ENCODE measurements around the gene SLC9A3.

Gene SLC9A3

DNA sequence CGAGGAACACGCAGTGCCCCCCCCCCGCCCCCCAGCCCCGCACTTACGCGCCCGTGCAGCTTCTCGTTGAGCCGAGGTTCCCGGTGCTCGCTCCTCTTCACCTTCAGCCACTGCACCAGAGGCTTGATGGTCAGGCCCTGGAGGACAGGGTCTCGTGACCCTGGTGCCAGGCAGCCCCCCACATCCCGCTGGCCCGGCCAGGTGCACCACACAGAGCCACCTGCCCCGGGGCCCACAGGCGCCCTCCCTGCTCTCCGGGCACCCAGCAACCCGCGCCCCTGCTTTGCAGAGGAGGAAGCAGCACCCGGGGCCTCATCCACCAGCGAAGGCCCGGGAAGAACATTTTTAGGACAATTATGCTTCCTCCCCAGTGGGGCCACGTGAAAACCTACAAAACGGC lies 42.2 kb downstream of the SLC9A3 start:
- no peak overlapping the region for H3K18ac ChIP-seq (ENCODE audit: low read length)
- no peak for DNase-seq
- H3K23ac ChIP-seq (ENCODE audit: low read length): no peak overlapping the region
- no peaks in the 10 kb centered on the region for H3K79me2 ChIP-seq (ENCODE audit: control insufficient read depth, insufficient read depth, low read length, poor library complexity)
- H3K27me3 ChIP-seq (ENCODE audit: insufficient read depth, low read length): no peaks in the 10 kb centered on the region
- H3K4me2 ChIP-seq (ENCODE audit: low read length): no peak overlapping the region
- H4K8ac ChIP-seq (ENCODE audit: low read depth, low read length): no peak overlapping the region
- no peak overlapping the region for H2AK5ac ChIP-seq (ENCODE audit: low read length)
- no peak overlapping the region for H2BK12ac ChIP-seq (ENCODE audit: low read length)
- H3K4me1 ChIP-seq (ENCODE audit: control insufficient read depth in 1 of 2, insufficient read depth in 2 of 2, low read length in 2 of 2): no peaks in the 10 kb centered on the region
- no peaks in the 10 kb centered on the region for H3K36me3 ChIP-seq (ENCODE audit: control insufficient read depth in 1 of 2, insufficient read depth in 2 of 2, low read length in 2 of 2)
- H4K91ac ChIP-seq (ENCODE audit: low read depth, low read length): no peak overlapping the region
- no peak overlapping the region for H3K14ac ChIP-seq (ENCODE audit: low read length)
- no peak overlapping the region for H2AFZ ChIP-seq (ENCODE audit: insufficient read depth, low read length, poor library complexity)
- no CpG with 5 or more reads among the region's 24 CpGs for WGBS (ENCODE audit: extremely low coverage, insufficient coverage, insufficient read length)
- no peak overlapping the region for H4K12ac ChIP-seq (ENCODE audit: low read depth, low read length)
- no peak overlapping the region for H2BK5ac ChIP-seq (ENCODE audit: low read depth, low read length, poor library complexity)
- H3K4me3 ChIP-seq (ENCODE audit: low read depth, low read length): no peak overlapping the region
- H3K4ac ChIP-seq (ENCODE audit: low read depth, low read length): no peak overlapping the region
- no peak overlapping the region for H2BK120ac ChIP-seq (ENCODE audit: insufficient read depth, low read length, poor library complexity)
- no peaks in the 10 kb centered on the region for H3K79me1 ChIP-seq (ENCODE audit: low read length)
- H3K9me3 ChIP-seq (ENCODE audit: insufficient read depth, low read depth, low read length): no peaks in the 10 kb centered on the region
- H3K27ac ChIP-seq (ENCODE audit: low read depth, low read length): no peak overlapping the region
- no peak overlapping the region for H3K9ac ChIP-seq (ENCODE audit: low read length)

GRCh38 chr5:481347-481746 lies 42.9 kb downstream of the SLC9A3 start:
- no peaks in the 10 kb centered on the region for H3K4me1 ChIP-seq (ENCODE audit: control insufficient read depth in 1 of 2, insufficient read depth in 2 of 2, low read length in 2 of 2)
- no peak overlapping the region for H2BK12ac ChIP-seq (ENCODE audit: low read length)
- no peaks in the 10 kb centered on the region for H3K9me3 ChIP-seq (ENCODE audit: insufficient read depth, low read depth, low read length)

DNA sequence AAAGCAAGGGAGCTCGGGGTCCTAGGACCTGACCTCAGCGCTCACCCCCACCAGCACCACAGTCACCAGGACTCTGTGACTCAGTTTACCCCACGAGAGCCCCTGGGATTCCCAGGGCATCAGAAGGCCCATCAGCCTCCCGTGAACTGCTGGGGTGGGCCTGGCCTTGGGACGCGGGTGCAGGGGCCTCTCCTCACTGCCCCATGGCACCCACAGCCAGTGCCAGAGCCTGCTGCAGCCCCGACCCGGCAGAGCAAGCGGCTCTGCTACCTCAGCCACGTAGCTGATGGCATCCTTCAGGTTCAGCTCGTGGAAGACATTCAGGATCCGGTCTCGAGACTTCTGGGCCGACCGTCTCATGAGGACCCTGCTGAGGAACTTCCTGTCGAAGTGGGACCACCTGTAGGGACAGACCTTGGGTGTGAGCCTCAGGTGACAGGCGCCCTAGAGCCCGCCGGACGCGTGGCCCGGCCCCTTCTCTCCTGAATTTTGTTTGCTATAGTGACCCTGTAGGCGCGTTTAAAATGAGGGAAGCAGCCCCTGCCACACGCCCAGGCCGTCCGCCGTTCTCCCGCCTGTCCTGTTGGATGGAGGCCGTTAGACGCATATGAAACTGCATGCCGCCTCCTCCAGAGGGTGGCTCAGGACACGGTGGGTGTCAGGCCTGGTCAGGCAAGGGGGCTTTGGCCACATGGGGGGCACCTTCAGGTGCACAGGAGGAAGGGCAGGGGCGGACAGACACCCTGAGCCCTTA lies 44.5 kb downstream of the SLC9A3 start:
- H3K4me3 ChIP-seq (ENCODE audit: low read depth, low read length): no peak overlapping the region
- no peaks in the 10 kb centered on the region for H3K79me2 ChIP-seq (ENCODE audit: control insufficient read depth, insufficient read depth, low read length, poor library complexity)
- H3K27me3 ChIP-seq (ENCODE audit: insufficient read depth, low read length): peaks cover 5% of the 10 kb centered on the region
- H3K4me2 ChIP-seq (ENCODE audit: low read length): no peak overlapping the region
- no peak overlapping the region for H3K14ac ChIP-seq (ENCODE audit: low read length)
- no peak overlapping the region for H2BK12ac ChIP-seq (ENCODE audit: low read length)
- H2AK5ac ChIP-seq (ENCODE audit: low read length): no peak overlapping the region
- H3K4me1 ChIP-seq (ENCODE audit: control insufficient read depth in 1 of 2, insufficient read depth in 2 of 2, low read length in 2 of 2): peaks cover 4 to 5% of the 10 kb centered on the region in 2 experiments
- no peak overlapping the region for H2BK120ac ChIP-seq (ENCODE audit: insufficient read depth, low read length, poor library complexity)
- no CpG with 5 or more reads among the region's 34 CpGs for WGBS (ENCODE audit: extremely low coverage, insufficient coverage, insufficient read length)
- H3K18ac ChIP-seq (ENCODE audit: low read length): no peak overlapping the region
- no peak overlapping the region for H2AFZ ChIP-seq (ENCODE audit: insufficient read depth, low read length, poor library complexity)
- H3K27ac ChIP-seq (ENCODE audit: low read depth, low read length): no peak overlapping the region
- no peak overlapping the region for H3K9ac ChIP-seq (ENCODE audit: low read length)
- H4K91ac ChIP-seq (ENCODE audit: low read depth, low read length): no peak overlapping the region
- H3K9me3 ChIP-seq (ENCODE audit: insufficient read depth, low read depth, low read length): peaks cover 3% of the 10 kb centered on the region
- H3K79me1 ChIP-seq (ENCODE audit: low read length): no peaks in the 10 kb centered on the region
- no peak overlapping the region for H4K8ac ChIP-seq (ENCODE audit: low read depth, low read length)
- no peak overlapping the region for H3K23ac ChIP-seq (ENCODE audit: low read length)
- H4K12ac ChIP-seq (ENCODE audit: low read depth, low read length): no peak overlapping the region
- no peak overlapping the region for H3K4ac ChIP-seq (ENCODE audit: low read depth, low read length)
- no peak for DNase-seq
- no peak overlapping the region for H2BK5ac ChIP-seq (ENCODE audit: low read depth, low read length, poor library complexity)
- H3K36me3 ChIP-seq (ENCODE audit: control insufficient read depth in 1 of 2, insufficient read depth in 2 of 2, low read length in 2 of 2): no peaks in the 10 kb centered on the region

More at GRCh38 chr5:481347-481746, 42.9 kb downstream of the SLC9A3 start:
- Histone ChIP-seq H2BK120ac (ENCODE audit: insufficient read depth, low read length, poor library complexity) (no peak overlapping the region), H3K27ac (ENCODE audit: low read depth, low read length) (no peak overlapping the region), H3K14ac (ENCODE audit: low read length) (no peak overlapping the region), H4K91ac (ENCODE audit: low read depth, low read length) (no peak overlapping the region), H2AK5ac (ENCODE audit: low read length) (no peak overlapping the region), H3K18ac (ENCODE audit: low read length) (no peak overlapping the region), H3K27me3 (ENCODE audit: insufficient read depth, low read length) (no peaks in the 10 kb centered on the region), H3K4me2 (ENCODE audit: low read length) (no peak overlapping the region), H4K12ac (ENCODE audit: low read depth, low read length) (no peak overlapping the region), H3K79me1 (ENCODE audit: low read length) (no peaks in the 10 kb centered on the region), H4K8ac (ENCODE audit: low read depth, low read length) (no peak overlapping the region), H3K4ac (ENCODE audit: low read depth, low read length) (no peak overlapping the region), H3K4me3 (ENCODE audit: low read depth, low read length) (no peak overlapping the region), H3K36me3 (ENCODE audit: control insufficient read depth in 1 of 2, insufficient read depth in 2 of 2, low read length in 2 of 2) (no peaks in the 10 kb centered on the region), H2AFZ (ENCODE audit: insufficient read depth, low read length, poor library complexity) (no peak overlapping the region), H2BK5ac (ENCODE audit: low read depth, low read length, poor library complexity) (no peak overlapping the region), H3K23ac (ENCODE audit: low read length) (no peak overlapping the region), H3K9ac (ENCODE audit: low read length) (no peak overlapping the region), H3K79me2 (ENCODE audit: control insufficient read depth, insufficient read depth, low read length, poor library complexity) (no peaks in the 10 kb centered on the region)
- WGBS (ENCODE audit: extremely low coverage, insufficient coverage, insufficient read length): no CpG with 5 or more reads among the region's 23 CpGs
- no peak for DNase-seq

DNA sequence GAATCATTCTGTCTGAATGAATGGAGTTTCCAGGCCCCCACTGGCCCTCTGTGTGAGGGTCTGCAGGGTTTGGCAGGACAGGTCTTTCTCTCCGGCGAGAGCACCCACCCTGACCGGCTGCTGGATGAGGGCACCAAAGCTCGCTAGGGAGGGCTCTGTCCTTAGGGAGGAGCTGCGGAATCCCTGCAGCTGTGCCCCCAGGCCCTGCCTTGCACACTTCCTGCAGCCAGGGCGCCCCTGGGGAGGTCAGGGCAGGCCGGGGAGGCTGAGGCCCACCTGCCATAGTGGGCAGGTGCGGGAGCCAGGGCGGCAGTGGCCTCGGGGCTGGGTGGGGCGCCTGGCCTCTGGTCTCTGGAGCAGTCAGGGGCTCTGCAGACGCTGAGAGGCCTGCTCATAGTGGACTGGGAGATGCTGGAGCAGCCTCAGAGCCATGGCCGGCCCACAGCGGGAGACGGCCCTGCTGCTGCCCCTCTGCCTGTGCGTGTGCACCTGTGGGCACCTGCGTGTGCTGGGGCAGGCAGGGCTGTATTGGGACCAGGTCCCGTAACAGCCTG lies 45.2 kb downstream of the SLC9A3 start:
- peaks cover 5% of the 10 kb centered on the region in 2 experiments for H3K4me1 ChIP-seq (ENCODE audit: control insufficient read depth in 1 of 2, insufficient read depth in 2 of 2, low read length in 2 of 2)
- no peak overlapping the region for H4K91ac ChIP-seq (ENCODE audit: low read depth, low read length)
- H3K79me2 ChIP-seq (ENCODE audit: control insufficient read depth, insufficient read depth, low read length, poor library complexity): no peaks in the 10 kb centered on the region
- H3K27me3 ChIP-seq (ENCODE audit: insufficient read depth, low read length): peaks cover 6% of the 10 kb centered on the region
- peaks cover 4% of the 10 kb centered on the region for H3K9me3 ChIP-seq (ENCODE audit: insufficient read depth, low read depth, low read length)
- H3K23ac ChIP-seq (ENCODE audit: low read length): no peak overlapping the region
- no CpG with 5 or more reads among the region's 18 CpGs for WGBS (ENCODE audit: extremely low coverage, insufficient coverage, insufficient read length)
- no peak overlapping the region for H2BK12ac ChIP-seq (ENCODE audit: low read length)
- H2AK5ac ChIP-seq (ENCODE audit: low read length): no peak overlapping the region
- H3K27ac ChIP-seq (ENCODE audit: low read depth, low read length): no peak overlapping the region
- H3K79me1 ChIP-seq (ENCODE audit: low read length): no peaks in the 10 kb centered on the region
- H3K18ac ChIP-seq (ENCODE audit: low read length): no peak overlapping the region
- H3K9ac ChIP-seq (ENCODE audit: low read length): no peak overlapping the region
- H3K4ac ChIP-seq (ENCODE audit: low read depth, low read length): no peak overlapping the region
- H3K36me3 ChIP-seq (ENCODE audit: control insufficient read depth in 1 of 2, insufficient read depth in 2 of 2, low read length in 2 of 2): no peaks in the 10 kb centered on the region
- H3K4me3 ChIP-seq (ENCODE audit: low read depth, low read length): no peak overlapping the region
- no peak overlapping the region for H2BK120ac ChIP-seq (ENCODE audit: insufficient read depth, low read length, poor library complexity)
- DNase-seq: peak in 1 of 2 donors; percentile 8
- no peak overlapping the region for H3K4me2 ChIP-seq (ENCODE audit: low read length)
- no peak overlapping the region for H2BK5ac ChIP-seq (ENCODE audit: low read depth, low read length, poor library complexity)
- H3K14ac ChIP-seq (ENCODE audit: low read length): no peak overlapping the region
- H2AFZ ChIP-seq (ENCODE audit: insufficient read depth, low read length, poor library complexity): no peak overlapping the region
- no peak overlapping the region for H4K12ac ChIP-seq (ENCODE audit: low read depth, low read length)
- H4K8ac ChIP-seq (ENCODE audit: low read depth, low read length): no peak overlapping the region
